HEK293 (cell line): Measurements from ENCODE around the gene LMTK2.

Source experiments
- KLF16 ChIP-seq: fragments of 450-650 bp; formaldehyde crosslinking; IDR thresholded peaks from 2 replicates; pipeline ENCODE4 v1.5.1; 2017; ENCODE audit warnings: missing biosample characterization, missing genetic modification characterization
- KLF8 ChIP-seq: fragments of 450-650 bp; formaldehyde crosslinking; IDR thresholded peaks from 2 replicates; pipeline ENCODE4 v1.5.1; 2016; ENCODE audit warnings: missing biosample characterization, missing genetic modification characterization
- KLF9 ChIP-seq: fragments of 450-650 bp; formaldehyde crosslinking; IDR thresholded peaks from 2 replicates; pipeline ENCODE4 v1.5.1; 2016; ENCODE audit warnings: missing biosample characterization, missing genetic modification characterization, low read depth
- OVOL3 ChIP-seq: fragments of 450-650 bp; formaldehyde crosslinking; IDR thresholded peaks from 2 replicates; pipeline ENCODE4 v1.5.1; 2016; ENCODE audit warnings: missing biosample characterization, missing genetic modification characterization
- SCRT2 ChIP-seq: fragments of 450-650 bp; formaldehyde crosslinking; IDR thresholded peaks from 2 replicates; pipeline ENCODE4 v1.5.1; 2016; ENCODE audit warnings: missing biosample characterization, missing genetic modification characterization
- TCF7L2 ChIP-seq: IDR thresholded peaks from 2 replicates; pipeline ENCODE4 v1.6.1; 2011; ENCODE audit warnings: low read depth, mild to moderate bottlenecking, inconsistent platforms, low read length, moderate library complexity, borderline replicate concordance
- ZBTB17 ChIP-seq: fragments of 450-650 bp; formaldehyde crosslinking; IDR thresholded peaks from 2 replicates; pipeline ENCODE4 v1.5.1; 2016; ENCODE audit warnings: missing biosample characterization, missing genetic modification characterization
- ZBTB20 ChIP-seq: fragments of 450-650 bp; formaldehyde crosslinking; IDR thresholded peaks from 2 replicates; pipeline ENCODE4 v1.5.1; 2016; ENCODE audit warnings: missing biosample characterization, missing genetic modification characterization
- ZBTB8A ChIP-seq: fragments of 450-650 bp; formaldehyde crosslinking; IDR thresholded peaks from 2 replicates; pipeline ENCODE4 v1.5.1; 2016; ENCODE audit warnings: missing biosample characterization, missing genetic modification characterization
- ZFP37 ChIP-seq: fragments of 450-650 bp; formaldehyde crosslinking; IDR thresholded peaks from 2 replicates; pipeline ENCODE4 v1.5.1; 2016; ENCODE audit warnings: missing biosample characterization, missing genetic modification characterization
- ZNF10 ChIP-seq: fragments of 450-650 bp; formaldehyde crosslinking; IDR thresholded peaks from 2 replicates; pipeline ENCODE4 v1.5.1; 2017; ENCODE audit warnings: missing biosample characterization, missing genetic modification characterization
- ZNF157 ChIP-seq: fragments of 450-650 bp; formaldehyde crosslinking; IDR thresholded peaks from 2 replicates; pipeline ENCODE4 v1.5.1; 2016; ENCODE audit warnings: missing biosample characterization, missing genetic modification characterization
- ZNF184 ChIP-seq: fragments of 450-650 bp; IDR thresholded peaks from 2 replicates; pipeline ENCODE4 v1.5.1; 2018; ENCODE audit warnings: missing biosample characterization, mild to moderate bottlenecking, missing genetic modification characterization
- ZNF324 ChIP-seq: fragments of 450-650 bp; formaldehyde crosslinking; IDR thresholded peaks from 2 replicates; pipeline ENCODE4 v1.5.1; 2016; ENCODE audit warnings: missing biosample characterization, missing genetic modification characterization
- ZNF341 ChIP-seq: fragments of 450-650 bp; formaldehyde crosslinking; IDR thresholded peaks from 2 replicates; pipeline ENCODE4; 2016; ENCODE audit warnings: low read depth, missing biosample characterization, missing genetic modification characterization
- ZNF354C ChIP-seq: fragments of 450-650 bp; formaldehyde crosslinking; IDR thresholded peaks from 2 replicates; pipeline ENCODE4 v1.5.1; 2016; ENCODE audit warnings: missing biosample characterization, missing genetic modification characterization, low read depth, borderline replicate concordance
- ZNF391 ChIP-seq: fragments of 450-650 bp; formaldehyde crosslinking; IDR thresholded peaks from 2 replicates; pipeline ENCODE4 v1.5.1; 2016; ENCODE audit warnings: low read depth, missing biosample characterization, missing genetic modification characterization, borderline replicate concordance
- ZNF514 ChIP-seq: fragments of 450-650 bp; formaldehyde crosslinking; IDR thresholded peaks from 2 replicates; pipeline ENCODE4 v1.5.1; 2016; ENCODE audit warnings: missing biosample characterization, missing genetic modification characterization
- ZNF561 ChIP-seq: fragments of 450-650 bp; IDR thresholded peaks from 2 replicates; pipeline ENCODE4 v1.5.1; 2018; ENCODE audit warnings: missing biosample characterization, missing genetic modification characterization, borderline replicate concordance
- ZNF658 ChIP-seq: fragments of 450-650 bp; formaldehyde crosslinking; IDR thresholded peaks from 2 replicates; pipeline ENCODE4; 2016; ENCODE audit warnings: missing biosample characterization, missing genetic modification characterization
- ZNF664 ChIP-seq: fragments of 450-650 bp; formaldehyde crosslinking; IDR thresholded peaks from 2 replicates; pipeline ENCODE4 v1.5.1; 2016; ENCODE audit warnings: missing biosample characterization, missing genetic modification characterization
- ZNF747 ChIP-seq: fragments of 450-650 bp; formaldehyde crosslinking; IDR thresholded peaks from 2 replicates; pipeline ENCODE4 v1.5.1; 2016; ENCODE audit warnings: missing biosample characterization, missing genetic modification characterization
- ZNF843 ChIP-seq: fragments of 450-650 bp; formaldehyde crosslinking; IDR thresholded peaks from 2 replicates; pipeline ENCODE4 v1.5.1; 2016; ENCODE audit warnings: missing biosample characterization, missing genetic modification characterization
- TF ChIP-seq, protein P1 (sequence below): sonication (generic); formaldehyde crosslinking; IDR thresholded peaks from 2 replicates; pipeline ENCODE4 v1.8.1; 2022; ENCODE audit warnings: mild to moderate bottlenecking, moderate library complexity, missing genetic modification reagents
- TF ChIP-seq, protein P2 (sequence below): IDR thresholded peaks from 2 replicates; pipeline ENCODE4 v1.6.1; 2011; ENCODE audit warnings: mild to moderate bottlenecking, low read depth, low read length, borderline replicate concordance
- TF ChIP-seq, protein P3 (sequence below): fragments of 450-650 bp; formaldehyde crosslinking; optimal IDR thresholded peaks from 2 replicates; pipeline ENCODE3; 2016; ENCODE audit warnings: missing biosample characterization, mild to moderate bottlenecking, missing genetic modification characterization
- TF ChIP-seq, protein P4 (sequence below): fragments of 450-650 bp; IDR thresholded peaks from 2 replicates; pipeline ENCODE4 v1.5.1; 2018; ENCODE audit warnings: missing biosample characterization, mild to moderate bottlenecking, missing genetic modification characterization
- TF ChIP-seq, protein P5 (sequence below): fragments of 450-650 bp; formaldehyde crosslinking; IDR thresholded peaks from 2 replicates; pipeline ENCODE4 v1.5.1; 2016; ENCODE audit warnings: missing biosample characterization, missing genetic modification characterization
- TF ChIP-seq, protein P6 (sequence below): fragments of 450-650 bp; formaldehyde crosslinking; IDR thresholded peaks from 2 replicates; pipeline ENCODE4 v1.5.1; 2016; ENCODE audit warnings: missing biosample characterization, missing genetic modification characterization

LMTK2 gene

DNA sequence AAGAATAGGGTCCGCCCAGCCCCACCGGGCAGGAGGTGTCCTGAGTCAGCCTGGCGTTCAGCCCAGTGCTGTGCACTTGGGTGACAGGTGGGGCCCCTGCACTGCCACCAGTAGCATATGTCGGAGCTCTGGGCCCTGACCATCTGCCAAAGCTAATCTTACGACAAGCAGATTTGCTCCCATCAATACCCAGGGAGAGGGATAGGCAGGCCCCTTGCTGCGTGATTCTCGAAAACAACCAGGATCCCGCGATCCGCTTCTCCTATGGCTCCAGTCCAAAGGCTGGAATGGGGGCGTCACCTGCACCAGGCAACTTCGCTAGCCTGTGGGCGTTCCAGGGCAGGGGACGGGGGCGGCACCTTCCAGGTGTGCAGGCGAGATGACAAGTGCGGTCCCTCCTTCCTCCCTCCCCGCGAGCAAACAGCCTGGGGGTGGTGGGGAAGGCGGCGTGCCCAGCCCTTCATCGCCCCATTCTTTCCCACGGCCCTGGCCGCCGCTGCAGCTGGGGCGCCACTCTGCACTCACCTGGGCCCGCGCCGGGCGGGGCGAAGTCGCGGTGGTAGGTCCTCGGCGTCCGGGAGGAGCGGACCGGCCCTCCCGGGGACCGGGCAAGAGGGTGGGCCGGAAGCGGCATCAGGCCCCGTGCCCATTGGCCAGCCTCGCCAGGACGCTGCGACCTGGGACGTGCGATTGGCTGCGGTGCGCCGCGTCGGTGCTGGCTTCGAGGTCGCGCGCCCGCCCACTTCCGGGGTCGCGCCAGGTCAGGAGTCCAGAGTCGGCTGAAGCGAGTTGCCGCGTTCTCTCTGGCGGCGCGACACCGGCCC lies 145.2 kb downstream of the LMTK2 start, which contains the start of gene TECPR1 (continued):
- TF ChIP-seq, protein P1, sequence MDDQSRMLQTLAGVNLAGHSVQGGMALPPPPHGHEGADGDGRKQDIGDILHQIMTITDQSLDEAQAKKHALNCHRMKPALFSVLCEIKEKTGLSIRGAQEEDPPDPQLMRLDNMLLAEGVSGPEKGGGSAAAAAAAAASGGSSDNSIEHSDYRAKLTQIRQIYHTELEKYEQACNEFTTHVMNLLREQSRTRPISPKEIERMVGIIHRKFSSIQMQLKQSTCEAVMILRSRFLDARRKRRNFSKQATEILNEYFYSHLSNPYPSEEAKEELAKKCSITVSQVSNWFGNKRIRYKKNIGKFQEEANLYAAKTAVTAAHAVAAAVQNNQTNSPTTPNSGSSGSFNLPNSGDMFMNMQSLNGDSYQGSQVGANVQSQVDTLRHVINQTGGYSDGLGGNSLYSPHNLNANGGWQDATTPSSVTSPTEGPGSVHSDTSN (CRISPR knock-in tag): peak; percentile 59; the same call in 1 of the 2 replicates
- TF ChIP-seq, protein P2, sequence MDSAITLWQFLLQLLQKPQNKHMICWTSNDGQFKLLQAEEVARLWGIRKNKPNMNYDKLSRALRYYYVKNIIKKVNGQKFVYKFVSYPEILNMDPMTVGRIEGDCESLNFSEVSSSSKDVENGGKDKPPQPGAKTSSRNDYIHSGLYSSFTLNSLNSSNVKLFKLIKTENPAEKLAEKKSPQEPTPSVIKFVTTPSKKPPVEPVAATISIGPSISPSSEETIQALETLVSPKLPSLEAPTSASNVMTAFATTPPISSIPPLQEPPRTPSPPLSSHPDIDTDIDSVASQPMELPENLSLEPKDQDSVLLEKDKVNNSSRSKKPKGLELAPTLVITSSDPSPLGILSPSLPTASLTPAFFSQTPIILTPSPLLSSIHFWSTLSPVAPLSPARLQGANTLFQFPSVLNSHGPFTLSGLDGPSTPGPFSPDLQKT: peak; percentile 93
- TF ChIP-seq ZNF157: no peak
- TF ChIP-seq, protein P3, sequence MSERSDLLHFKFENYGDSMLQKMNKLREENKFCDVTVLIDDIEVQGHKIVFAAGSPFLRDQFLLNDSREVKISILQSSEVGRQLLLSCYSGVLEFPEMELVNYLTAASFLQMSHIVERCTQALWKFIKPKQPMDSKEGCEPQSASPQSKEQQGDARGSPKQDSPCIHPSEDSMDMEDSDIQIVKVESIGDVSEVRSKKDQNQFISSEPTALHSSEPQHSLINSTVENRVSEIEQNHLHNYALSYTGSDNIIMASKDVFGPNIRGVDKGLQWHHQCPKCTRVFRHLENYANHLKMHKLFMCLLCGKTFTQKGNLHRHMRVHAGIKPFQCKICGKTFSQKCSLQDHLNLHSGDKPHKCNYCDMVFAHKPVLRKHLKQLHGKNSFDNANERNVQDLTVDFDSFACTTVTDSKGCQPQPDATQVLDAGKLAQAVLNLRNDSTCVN (tag by site-specific recombination): peak; percentile 97
- TF ChIP-seq, protein P4, sequence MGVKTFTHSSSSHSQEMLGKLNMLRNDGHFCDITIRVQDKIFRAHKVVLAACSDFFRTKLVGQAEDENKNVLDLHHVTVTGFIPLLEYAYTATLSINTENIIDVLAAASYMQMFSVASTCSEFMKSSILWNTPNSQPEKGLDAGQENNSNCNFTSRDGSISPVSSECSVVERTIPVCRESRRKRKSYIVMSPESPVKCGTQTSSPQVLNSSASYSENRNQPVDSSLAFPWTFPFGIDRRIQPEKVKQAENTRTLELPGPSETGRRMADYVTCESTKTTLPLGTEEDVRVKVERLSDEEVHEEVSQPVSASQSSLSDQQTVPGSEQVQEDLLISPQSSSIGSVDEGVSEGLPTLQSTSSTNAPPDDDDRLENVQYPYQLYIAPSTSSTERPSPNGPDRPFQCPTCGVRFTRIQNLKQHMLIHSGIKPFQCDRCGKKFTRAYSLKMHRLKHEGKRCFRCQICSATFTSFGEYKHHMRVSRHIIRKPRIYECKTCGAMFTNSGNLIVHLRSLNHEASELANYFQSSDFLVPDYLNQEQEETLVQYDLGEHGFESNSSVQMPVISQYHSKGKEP (tag by site-specific recombination): no peak
- peak; percentile 84 for TF ChIP-seq KLF9 (tag by site-specific recombination)
- TF ChIP-seq ZNF184 (tag by site-specific recombination): no peak
- TF ChIP-seq, protein P5, sequence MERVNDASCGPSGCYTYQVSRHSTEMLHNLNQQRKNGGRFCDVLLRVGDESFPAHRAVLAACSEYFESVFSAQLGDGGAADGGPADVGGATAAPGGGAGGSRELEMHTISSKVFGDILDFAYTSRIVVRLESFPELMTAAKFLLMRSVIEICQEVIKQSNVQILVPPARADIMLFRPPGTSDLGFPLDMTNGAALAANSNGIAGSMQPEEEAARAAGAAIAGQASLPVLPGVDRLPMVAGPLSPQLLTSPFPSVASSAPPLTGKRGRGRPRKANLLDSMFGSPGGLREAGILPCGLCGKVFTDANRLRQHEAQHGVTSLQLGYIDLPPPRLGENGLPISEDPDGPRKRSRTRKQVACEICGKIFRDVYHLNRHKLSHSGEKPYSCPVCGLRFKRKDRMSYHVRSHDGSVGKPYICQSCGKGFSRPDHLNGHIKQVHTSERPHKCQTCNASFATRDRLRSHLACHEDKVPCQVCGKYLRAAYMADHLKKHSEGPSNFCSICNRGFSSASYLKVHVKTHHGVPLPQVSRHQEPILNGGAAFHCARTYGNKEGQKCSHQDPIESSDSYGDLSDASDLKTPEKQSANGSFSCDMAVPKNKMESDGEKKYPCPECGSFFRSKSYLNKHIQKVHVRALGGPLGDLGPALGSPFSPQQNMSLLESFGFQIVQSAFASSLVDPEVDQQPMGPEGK: peak; percentile 90
- TF ChIP-seq KLF8: peak; percentile 83
- TF ChIP-seq ZNF514 (tag by site-specific recombination): no peak
- TF ChIP-seq ZNF658 (tag by site-specific recombination): no peak
- peak; percentile 40; the same call in 1 of the 2 replicates for TF ChIP-seq ZBTB8A (tag by site-specific recombination)
- TF ChIP-seq ZNF354C: no peak
- peak; percentile 25; the same call in 1 of the 2 replicates for TF ChIP-seq ZFP37 (tag by site-specific recombination)
- TF ChIP-seq, protein P6, sequence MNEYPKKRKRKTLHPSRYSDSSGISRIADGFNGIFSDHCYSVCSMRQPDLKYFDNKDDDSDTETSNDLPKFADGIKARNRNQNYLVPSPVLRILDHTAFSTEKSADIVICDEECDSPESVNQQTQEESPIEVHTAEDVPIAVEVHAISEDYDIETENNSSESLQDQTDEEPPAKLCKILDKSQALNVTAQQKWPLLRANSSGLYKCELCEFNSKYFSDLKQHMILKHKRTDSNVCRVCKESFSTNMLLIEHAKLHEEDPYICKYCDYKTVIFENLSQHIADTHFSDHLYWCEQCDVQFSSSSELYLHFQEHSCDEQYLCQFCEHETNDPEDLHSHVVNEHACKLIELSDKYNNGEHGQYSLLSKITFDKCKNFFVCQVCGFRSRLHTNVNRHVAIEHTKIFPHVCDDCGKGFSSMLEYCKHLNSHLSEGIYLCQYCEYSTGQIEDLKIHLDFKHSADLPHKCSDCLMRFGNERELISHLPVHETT: no peak
- 0 out of 2 replicates have a peak, but pooled peaks have one; percentile 27 for TF ChIP-seq ZNF843 (tag by site-specific recombination)
- TF ChIP-seq ZNF391 (tag by site-specific recombination): 0 out of 2 replicates have a peak, but pooled peaks have one; percentile 19
- peak; percentile 80 for TF ChIP-seq SCRT2 (tag by site-specific recombination)
- TF ChIP-seq ZNF747: no peak
- no peak for TF ChIP-seq TCF7L2
- peak; percentile 60; the same call in 1 of the 2 replicates for TF ChIP-seq ZNF561 (tag by site-specific recombination)
- TF ChIP-seq KLF16 (tag by site-specific recombination): peak; percentile 80
- no peak; the same call in 1 of the 2 replicates for TF ChIP-seq ZNF10
- peak; percentile 63 for TF ChIP-seq ZNF341
- no peak for TF ChIP-seq ZNF324
- TF ChIP-seq ZBTB20 (tag by site-specific recombination): peak; percentile 62; the same call in 1 of the 2 replicates
- no peak for TF ChIP-seq ZNF664 (tag by site-specific recombination)
- TF ChIP-seq ZBTB17 (tag by site-specific recombination): peak; percentile 77
- TF ChIP-seq OVOL3 (tag by site-specific recombination): no peak
